Cortex of kidney (tissue), 1 donor: ENCODE data around the gene BIRC3.
"Not testable (repeated sequence)": the region's sequence is repeated elsewhere in the genome, so short reads cannot be mapped to it uniquely, and the experiment has no call there.

Source experiments
- DNase-seq: peaks from one replicate; lab custom pipeline; 2025; lab: John Stamatoyannopoulos, UW

Gene BIRC3

GRCh38 chr11:102296757-102297156, 20.5 kb upstream of the BIRC3 start:
- not testable (repeated sequence) for DNase-seq

DNA sequence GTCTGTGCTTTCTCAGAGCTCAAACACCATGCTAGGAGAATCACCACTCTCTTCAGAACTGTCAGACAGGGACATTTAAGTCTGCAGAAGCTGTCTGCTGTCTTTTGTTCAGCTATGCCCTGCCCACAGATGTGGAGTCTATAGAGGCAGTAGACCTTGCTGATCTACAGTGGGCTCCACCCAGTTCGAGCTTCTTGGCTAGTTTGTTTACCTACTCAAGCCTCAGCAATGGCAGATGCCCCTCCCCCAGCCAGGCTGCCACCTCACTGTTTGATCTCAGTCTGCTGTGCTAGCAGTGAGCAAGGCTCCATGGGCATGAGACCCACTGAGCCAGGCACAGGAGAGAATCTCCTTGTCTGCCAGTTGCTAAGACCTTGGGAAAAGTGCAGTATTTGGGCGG, 16.4 kb upstream of the BIRC3 start:
- DNase-seq = not testable (repeated sequence)

DNA sequence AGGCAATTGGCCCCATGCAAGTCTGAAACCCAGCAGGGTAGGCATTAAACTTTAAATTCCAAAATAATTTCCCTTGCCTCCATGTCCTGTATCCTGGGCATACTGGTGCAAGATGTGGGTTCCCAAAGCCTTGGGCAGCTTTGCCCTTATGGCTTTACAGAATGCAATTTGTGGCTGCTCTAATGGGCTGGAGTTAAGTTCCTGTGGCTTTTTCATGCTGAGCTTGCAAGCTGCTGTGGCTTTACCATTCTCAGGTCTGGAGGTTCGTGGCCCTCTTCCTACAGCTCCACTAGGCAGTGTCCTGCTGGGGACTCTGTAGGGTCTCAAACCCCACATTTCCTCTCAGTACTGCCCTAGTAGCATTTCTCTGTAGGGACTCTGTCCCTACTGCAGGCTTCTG, 15.0 kb upstream of the BIRC3 start:
- DNase-seq = no peak

DNA sequence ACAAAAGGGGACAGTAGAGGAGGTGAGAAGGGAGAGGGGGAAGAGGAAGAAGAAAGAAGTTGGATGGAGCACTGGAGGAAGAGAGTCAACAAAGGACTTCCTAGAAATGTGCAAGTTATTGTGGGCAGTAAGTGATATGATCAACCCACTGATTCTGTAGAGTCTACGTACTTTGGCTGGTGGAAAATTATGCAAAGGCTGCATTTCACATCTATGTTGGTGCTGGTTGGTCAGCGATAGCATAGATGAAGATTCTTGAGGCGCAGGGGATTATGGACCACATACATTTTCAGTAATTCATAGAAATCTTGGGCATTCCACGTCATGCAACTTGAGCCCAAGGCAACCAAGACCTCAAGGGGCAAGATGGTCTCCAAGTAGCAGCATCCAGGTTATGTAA, 12.6 kb upstream of the BIRC3 start:
- no peak for DNase-seq

- no peak for DNase-seq
Observed at GRCh38 chr11:102305352-102306047, 11.8 kb upstream of the BIRC3 start.

DNA sequence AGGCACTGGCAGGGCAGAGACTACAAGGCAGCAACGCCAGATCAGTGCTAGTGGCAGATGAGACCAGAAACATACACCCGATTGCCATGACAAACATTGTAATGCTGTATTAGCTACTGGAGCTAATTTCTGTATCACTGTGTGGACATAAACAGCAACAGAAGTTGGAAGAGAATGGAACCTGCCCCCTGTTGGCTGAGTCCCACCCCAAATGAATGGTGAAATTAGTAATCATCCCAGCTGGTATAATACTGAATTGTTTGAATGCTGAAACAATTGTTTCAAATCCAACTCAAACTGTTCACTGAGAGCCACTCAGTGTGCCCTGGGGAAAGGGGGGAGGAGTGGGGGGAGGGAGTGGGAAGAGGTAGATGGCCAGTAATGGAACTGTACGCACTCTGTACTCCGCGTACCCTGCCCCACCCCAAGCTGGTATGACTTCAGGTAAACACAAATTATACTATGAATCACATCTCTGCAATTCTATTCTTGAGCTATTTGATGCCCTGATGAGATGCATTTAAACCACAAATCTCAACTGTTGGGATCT, 11.2 kb upstream of the BIRC3 start:
- DNase-seq = no peak

DNA sequence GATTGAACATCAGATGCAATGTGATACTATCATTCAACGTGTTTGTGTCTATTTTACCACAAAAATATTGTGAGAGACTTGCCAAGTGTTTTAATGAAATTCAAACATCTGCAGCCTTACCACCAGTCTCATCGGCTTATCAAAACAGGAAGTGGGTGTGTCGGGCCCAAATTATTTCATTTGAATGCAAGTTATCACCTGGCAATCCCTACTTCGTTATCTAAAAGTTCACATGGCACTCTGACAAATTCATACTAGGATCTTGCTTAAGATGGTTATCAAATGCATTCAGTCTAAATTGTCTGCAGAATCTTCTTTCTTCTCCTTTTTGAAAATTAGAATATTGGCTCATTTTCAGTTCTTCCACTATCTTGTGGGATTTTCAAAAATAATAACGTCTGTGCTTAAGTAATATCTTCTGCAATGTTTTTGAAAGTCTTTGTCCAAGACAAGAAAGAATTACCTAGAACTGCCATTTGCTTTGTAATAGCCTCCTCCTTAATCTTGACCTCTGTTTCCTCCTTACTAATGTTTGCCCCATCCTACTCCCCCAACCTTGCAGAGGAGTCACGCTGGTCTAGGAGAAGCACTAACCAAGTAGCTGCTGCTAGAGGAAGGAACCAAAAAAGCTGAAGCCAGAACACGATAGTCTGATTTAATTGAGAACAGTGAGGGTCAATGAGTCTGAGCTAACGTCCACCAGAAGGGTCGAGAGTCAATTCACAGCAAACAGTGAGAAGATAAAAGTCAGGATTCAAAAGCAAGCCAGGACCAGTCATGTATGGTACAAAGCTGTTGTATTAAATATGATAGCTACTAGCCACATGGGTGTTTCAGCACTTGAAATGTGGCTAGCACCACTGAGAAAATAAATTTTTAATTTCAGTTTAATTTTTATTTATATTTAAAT, 10.2 kb upstream of the BIRC3 start:
- DNase-seq = no peak

- no peak for DNase-seq
Observed at GRCh38 chr11:102307727-102308038, 9.6 kb upstream of the BIRC3 start.

- no peak for DNase-seq
Observed at GRCh38 chr11:102309621-102310541, 7.4 kb upstream of the BIRC3 start.

- DNase-seq = no peak
Observed at GRCh38 chr11:102312667-102313066, 4.6 kb upstream of the BIRC3 start.

- no peak for DNase-seq
Observed at GRCh38 chr11:102313238-102313940, 3.9 kb upstream of the BIRC3 start.

GRCh38 chr11:102314784-102315183, 2.5 kb upstream of the BIRC3 start:
- DNase-seq = no peak

DNA sequence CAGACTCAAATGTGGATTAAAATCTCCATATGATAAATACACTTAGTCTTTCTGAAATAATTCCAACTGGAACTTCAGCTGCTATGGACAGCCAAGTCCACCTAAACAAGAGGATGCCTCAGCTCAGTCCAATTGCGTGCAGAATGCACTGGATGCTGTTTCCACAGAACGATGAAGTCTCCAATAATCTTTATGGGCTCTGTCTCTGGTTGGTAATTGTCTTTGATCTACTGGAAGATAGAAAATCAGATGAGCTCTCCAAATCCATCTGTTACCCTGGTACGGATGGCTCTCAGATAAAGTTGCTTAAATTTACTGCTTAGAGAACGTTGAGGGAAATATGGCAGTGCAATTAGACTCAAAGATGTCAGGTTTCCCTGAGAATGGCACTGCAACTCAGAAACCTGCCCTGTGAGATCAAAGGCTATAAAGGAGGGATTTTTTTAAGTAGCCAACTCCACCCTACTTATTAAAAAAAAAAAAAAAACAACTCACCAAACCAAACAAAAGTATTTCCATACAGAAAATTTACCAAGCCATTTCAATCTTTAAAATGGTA, 859 bp upstream of the BIRC3 start:
- DNase-seq = no peak

GRCh38 chr11:102317768-102318103, 452 bp downstream of the BIRC3 start:
- DNase-seq = no peak

DNA sequence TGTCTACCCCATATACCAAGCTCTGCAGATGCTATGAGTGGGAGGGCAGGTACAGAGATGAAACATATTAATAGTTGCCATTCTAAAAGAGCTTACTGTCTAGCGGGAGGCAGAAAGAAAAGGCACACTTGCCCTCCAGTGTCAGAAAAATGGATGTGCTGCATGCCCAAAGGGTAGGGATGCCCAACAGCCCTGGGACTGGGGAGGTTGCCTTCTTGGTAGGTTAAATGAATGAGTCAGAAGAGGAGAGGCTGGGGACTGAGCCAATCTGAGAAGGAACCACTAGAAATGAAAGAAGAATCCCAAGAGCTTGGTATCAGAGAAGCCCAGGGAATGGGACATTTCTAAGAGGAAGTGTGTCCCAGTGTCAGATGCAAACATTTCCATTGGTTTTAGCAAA, 1.2 kb downstream of the BIRC3 start:
- DNase-seq = no peak

- no peak for DNase-seq
Observed at GRCh38 chr11:102319544-102319943, 2.3 kb downstream of the BIRC3 start.

- no peak for DNase-seq
Observed at GRCh38 chr11:102320188-102320587, 2.9 kb downstream of the BIRC3 start.

DNA sequence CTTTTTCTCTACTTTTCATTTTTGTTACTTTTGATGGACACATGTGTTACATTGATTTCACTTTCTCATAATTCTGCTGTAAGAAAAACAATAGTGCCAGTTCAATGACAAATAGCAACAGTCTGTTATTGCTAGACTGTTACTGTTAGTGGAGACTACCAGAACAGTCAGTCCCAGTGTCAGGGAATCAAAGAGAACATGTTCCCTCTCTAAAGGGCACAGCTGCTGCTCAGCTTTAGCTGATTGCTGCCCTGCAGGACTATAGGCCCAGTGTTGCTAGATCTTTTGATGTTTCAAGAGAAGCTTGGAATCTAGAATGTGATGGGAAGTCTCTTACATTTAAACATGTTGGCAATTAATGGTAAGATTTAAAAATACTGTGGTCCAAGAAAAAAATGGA, 3.4 kb downstream of the BIRC3 start:
- DNase-seq = no peak

DNA sequence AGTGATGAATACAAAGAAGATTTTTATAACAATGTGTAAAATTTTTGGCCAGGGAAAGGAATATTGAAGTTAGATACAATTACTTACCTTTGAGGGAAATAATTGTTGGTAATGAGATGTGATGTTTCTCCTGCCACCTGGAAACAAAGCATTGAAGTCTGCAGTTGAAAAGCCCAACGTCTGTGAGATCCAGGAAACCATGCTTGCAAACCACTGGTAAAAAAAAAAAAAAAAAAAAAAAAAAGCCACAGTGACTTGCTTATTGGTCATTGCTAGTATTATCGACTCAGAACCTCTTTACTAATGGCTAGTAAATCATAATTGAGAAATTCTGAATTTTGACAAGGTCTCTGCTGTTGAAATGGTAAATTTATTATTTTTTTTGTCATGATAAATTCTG, 5.3 kb downstream of the BIRC3 start:
- DNase-seq = no peak

- DNase-seq = no peak
Observed at GRCh38 chr11:102323542-102324251, 6.4 kb downstream of the BIRC3 start.

GRCh38 chr11:102325088-102325487, 7.8 kb downstream of the BIRC3 start:
- no peak for DNase-seq
